ENCODE measurements around the gene DUSP9. TPM values are rescaled to one million over a fixed set of nuclear protein-coding genes. Genes with fewer than 3 reads are reported as not detected.
"Not testable (repeated sequence)": the region's sequence is repeated elsewhere in the genome, so short reads cannot be mapped to it uniquely, and the experiment has no call there.

The DUSP9 gene
- total RNA-seq, 1 donor from 2014 or later: 3.1 TPM

DNA sequence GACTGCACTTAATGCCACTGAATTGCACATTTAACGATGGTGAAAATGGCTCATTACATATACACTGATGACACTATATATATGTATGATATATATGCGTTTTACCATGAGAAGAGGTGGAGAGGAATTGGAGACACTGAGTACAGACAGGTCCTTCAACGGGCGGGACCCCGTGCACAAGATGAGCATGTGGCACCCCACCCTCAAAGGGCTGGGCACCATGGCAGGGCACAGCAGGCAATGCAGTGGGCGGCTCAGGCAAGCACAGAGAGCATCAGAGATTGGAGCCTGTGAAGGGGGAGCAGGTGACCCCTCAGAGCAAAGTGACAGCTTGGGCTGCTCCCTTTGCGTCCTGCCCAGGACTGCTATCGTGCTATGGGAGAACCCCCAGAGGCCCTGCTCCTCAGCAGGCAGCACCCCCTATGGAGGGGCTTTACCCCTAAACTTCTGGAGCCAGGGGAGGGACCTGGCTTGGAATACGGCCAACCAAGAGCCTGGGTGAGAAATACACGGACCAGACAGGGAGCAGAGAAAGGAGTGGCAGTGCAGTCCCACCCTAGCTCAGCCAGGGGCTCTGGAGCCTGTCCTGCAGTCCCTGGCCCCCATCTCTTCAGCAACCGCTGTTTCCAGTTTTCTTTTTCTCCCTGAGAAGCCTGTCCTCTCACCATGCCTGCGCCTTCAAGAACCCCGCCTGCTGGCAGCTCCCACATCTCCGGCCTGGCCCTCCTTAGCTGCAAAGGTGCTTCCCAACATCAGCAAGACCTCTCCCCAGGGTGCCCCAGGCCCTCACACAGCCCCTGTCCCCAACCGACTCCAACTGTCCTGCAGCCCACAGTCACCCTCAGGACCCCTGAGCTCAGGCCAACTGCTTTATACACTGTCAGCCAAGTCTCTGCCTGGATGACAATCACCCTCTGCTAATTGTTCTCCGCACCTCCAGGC lies 51.2 kb downstream of the DUSP9 start:
- no peak overlapping the region for H3K4me3 ChIP-seq (ENCODE audit: low read depth, low read length)
- TF ChIP-seq, protein P1, sequence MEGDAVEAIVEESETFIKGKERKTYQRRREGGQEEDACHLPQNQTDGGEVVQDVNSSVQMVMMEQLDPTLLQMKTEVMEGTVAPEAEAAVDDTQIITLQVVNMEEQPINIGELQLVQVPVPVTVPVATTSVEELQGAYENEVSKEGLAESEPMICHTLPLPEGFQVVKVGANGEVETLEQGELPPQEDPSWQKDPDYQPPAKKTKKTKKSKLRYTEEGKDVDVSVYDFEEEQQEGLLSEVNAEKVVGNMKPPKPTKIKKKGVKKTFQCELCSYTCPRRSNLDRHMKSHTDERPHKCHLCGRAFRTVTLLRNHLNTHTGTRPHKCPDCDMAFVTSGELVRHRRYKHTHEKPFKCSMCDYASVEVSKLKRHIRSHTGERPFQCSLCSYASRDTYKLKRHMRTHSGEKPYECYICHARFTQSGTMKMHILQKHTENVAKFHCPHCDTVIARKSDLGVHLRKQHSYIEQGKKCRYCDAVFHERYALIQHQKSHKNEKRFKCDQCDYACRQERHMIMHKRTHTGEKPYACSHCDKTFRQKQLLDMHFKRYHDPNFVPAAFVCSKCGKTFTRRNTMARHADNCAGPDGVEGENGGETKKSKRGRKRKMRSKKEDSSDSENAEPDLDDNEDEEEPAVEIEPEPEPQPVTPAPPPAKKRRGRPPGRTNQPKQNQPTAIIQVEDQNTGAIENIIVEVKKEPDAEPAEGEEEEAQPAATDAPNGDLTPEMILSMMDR (conservative IDR thresholded peaks at IDR 0.05; ENCODE audit: low read depth, low read length): no peak
- no peak for DNase-seq (ENCODE audit: low read depth)

DNA sequence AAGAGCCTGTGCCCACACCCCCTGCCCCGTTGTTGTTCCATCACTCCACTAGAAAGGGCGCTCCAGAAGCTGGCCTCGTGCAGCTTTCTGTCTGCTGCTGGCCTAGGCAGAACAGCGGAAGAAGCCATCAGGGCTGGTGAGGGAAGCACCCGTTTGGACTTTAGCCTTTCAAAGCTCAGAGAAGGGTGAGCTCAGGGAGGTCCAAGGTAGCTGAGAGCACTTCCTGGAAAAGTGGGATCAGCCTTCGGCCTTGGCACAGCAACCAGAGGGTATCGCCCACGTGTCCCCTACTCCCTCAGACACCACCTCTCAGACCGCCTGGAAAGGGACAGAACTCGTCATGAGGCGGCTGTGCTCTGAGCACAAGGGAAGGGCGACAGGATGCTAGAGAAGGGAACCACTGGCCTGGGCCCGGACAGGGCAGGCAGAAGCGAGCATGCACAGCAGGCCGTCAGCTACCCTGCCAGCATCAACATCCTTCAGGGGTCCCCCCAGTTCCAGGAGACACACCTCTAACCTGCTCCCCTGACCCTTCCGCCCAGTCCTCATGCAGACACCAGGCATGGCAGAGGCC lies 52.3 kb downstream of the DUSP9 start:
- not testable (repeated sequence) for H3K4me3 ChIP-seq (ENCODE audit: low read depth, low read length); DNase-seq (ENCODE audit: low read depth)

DNA sequence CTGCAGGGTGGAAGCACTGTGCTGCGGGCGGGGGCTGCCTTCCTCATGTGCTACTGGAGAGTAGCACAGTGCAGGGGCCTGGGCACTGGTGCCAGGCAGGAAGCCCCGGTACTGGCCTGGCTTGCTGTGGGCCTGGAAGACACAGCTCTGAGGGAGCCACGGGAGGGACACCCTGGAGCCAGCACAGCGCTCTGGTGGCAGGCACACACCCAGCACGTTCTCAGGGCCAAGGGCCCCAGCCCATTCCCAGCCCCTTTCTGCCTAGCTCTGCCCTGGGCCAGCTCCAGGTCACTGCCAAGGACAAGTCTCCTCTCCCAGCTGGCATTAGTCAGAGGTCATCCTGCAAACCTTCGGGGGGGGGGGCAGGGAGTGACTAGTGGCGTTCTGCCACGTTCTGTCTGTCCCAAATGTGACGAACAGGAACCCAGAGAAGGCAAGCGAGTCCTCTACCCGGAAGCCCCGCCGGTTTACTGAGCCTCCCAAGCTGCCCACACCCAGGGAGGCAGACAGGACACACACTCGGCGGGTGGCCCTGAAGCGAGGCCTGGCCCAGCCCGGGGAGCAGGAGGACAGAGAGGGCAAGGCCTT lies 52.9 kb downstream of the DUSP9 start:
- H3K4me3 ChIP-seq (ENCODE audit: low read depth, low read length): not testable (repeated sequence)

DNA sequence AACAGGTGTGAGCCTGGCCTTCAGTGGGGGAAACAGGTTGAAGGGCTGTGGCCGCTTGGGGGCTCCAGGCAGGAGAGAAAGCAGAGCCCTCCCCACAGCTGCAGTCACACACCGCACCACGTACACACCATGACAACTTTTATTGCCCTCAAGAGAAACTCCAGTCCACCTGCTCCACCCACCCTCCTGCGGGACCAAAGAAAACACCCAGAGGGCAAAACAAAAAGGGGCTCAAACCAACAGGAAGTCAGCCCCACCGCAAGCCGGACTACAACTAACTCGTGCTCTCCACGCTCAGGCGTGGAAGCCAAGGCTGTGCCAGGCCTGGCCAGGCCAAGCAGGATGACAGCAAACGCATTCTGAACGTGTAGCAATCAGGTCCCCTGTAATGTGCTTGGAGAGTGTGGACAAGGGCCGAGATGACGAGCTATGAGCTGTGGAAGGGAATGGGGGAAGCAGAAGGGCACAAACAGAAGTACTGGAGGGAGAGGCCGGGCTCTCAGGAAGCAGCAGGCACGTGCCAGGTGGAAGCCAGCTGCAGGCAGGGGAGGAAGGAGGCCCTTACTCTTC lies 53.5 kb downstream of the DUSP9 start:
- no peak for DNase-seq (ENCODE audit: low read depth)
- TF ChIP-seq, protein P1 (conservative IDR thresholded peaks at IDR 0.05; ENCODE audit: low read depth, low read length): no peak
- no peak overlapping the region for H3K4me3 ChIP-seq (ENCODE audit: low read depth, low read length)

More for the DNA sequence above, 52.9 kb downstream of the DUSP9 start:
- DNase-seq (ENCODE audit: low read depth): not testable (repeated sequence)

Other genes with a start within 250 kb of the DUSP9 start
- gene PNMA6E, start 245.9 kb upstream of the DUSP9 start, total RNA-seq: not detected in 2 replicates
- 0.06 and 0.14 TPM in 2 replicates for gene ZFP92, start 235.7 kb upstream of the DUSP9 start, total RNA-seq
- gene TREX2, start 201.1 kb upstream of the DUSP9 start, total RNA-seq: not detected in 2 replicates
- gene HAUS7, start 176.6 kb upstream of the DUSP9 start, total RNA-seq: 24.3 and 57.0 TPM in 2 replicates
- 0.69 TPM in 1 of 2 replicates, not detected in the other for gene BGN, start 152.2 kb upstream of the DUSP9 start, total RNA-seq
- gene ATP2B3, start 129.6 kb upstream of the DUSP9 start, total RNA-seq: not detected in 2 replicates
- 31.4 and 48.3 TPM in 2 replicates for gene CCNQ, start 48.1 kb upstream of the DUSP9 start, total RNA-seq
- gene PNCK, start 26.6 kb downstream of the DUSP9 start, total RNA-seq: 0.86 TPM in 1 of 2 replicates, not detected in the other
- gene SLC6A8, start 40.7 kb downstream of the DUSP9 start, total RNA-seq: 20.0 and 30.5 TPM in 2 replicates
- 155 and 163 TPM in 2 replicates for gene BCAP31, start 77.2 kb downstream of the DUSP9 start, total RNA-seq
- 8.2 and 12.6 TPM in 2 replicates for gene ABCD1, start 77.7 kb downstream of the DUSP9 start, total RNA-seq
- 2.9 and 7.4 TPM in 2 replicates for gene PLXNB3, start 117.0 kb downstream of the DUSP9 start, total RNA-seq
- 0.17 TPM in 1 of 2 replicates, not detected in the other for gene SRPK3, start 133.8 kb downstream of the DUSP9 start, total RNA-seq
- 62.2 and 91.4 TPM in 2 replicates for gene IDH3G, start 147.2 kb downstream of the DUSP9 start, total RNA-seq
- gene SSR4, start 147.5 kb downstream of the DUSP9 start, total RNA-seq: 128 and 239 TPM in 2 replicates
- under 0.01 and 0.17 TPM in 2 replicates for gene PDZD4, start 183.3 kb downstream of the DUSP9 start, total RNA-seq
- 35.7 and 62.1 TPM in 2 replicates for gene L1CAM, start 239.0 kb downstream of the DUSP9 start, total RNA-seq